Fibroblast of pulmonary artery (primary cell): Measurements from ENCODE around the gene CPEB2.

Experiments
- DNase-seq: peaks from one replicate; pipeline ENCODE4 v3.0.0-alpha.2; 2010; ENCODE audit warnings: low read depth
- H3K4me3 ChIP-seq: replicated peaks from 2 replicates; pipeline ENCODE4 v1.5.1; 2011; ENCODE audit warnings: low read depth, mild to moderate bottlenecking, control low read depth, low read length, moderate library complexity
- TF ChIP-seq, protein P1 (sequence below): IDR thresholded peaks from 2 replicates; pipeline ENCODE4 v1.5.1; 2011; ENCODE audit warnings: mild to moderate bottlenecking, control low read depth, low read length, inconsistent platforms; ENCODE audit errors: missing control alignments

The CPEB2 gene

GRCh38 chr4:15109600-15109999, 107.3 kb downstream of the CPEB2 start:
- no peak overlapping the region for H3K4me3 ChIP-seq
- DNase-seq: no peak
- TF ChIP-seq, protein P1, sequence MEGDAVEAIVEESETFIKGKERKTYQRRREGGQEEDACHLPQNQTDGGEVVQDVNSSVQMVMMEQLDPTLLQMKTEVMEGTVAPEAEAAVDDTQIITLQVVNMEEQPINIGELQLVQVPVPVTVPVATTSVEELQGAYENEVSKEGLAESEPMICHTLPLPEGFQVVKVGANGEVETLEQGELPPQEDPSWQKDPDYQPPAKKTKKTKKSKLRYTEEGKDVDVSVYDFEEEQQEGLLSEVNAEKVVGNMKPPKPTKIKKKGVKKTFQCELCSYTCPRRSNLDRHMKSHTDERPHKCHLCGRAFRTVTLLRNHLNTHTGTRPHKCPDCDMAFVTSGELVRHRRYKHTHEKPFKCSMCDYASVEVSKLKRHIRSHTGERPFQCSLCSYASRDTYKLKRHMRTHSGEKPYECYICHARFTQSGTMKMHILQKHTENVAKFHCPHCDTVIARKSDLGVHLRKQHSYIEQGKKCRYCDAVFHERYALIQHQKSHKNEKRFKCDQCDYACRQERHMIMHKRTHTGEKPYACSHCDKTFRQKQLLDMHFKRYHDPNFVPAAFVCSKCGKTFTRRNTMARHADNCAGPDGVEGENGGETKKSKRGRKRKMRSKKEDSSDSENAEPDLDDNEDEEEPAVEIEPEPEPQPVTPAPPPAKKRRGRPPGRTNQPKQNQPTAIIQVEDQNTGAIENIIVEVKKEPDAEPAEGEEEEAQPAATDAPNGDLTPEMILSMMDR: no peak

- TF ChIP-seq, protein P1: no peak
- H3K4me3 ChIP-seq: no peak overlapping the region
- no peak for DNase-seq
These were observed 107.9 kb downstream of the CPEB2 start for GRCh38 chr4:15110120-15110571.

DNA sequence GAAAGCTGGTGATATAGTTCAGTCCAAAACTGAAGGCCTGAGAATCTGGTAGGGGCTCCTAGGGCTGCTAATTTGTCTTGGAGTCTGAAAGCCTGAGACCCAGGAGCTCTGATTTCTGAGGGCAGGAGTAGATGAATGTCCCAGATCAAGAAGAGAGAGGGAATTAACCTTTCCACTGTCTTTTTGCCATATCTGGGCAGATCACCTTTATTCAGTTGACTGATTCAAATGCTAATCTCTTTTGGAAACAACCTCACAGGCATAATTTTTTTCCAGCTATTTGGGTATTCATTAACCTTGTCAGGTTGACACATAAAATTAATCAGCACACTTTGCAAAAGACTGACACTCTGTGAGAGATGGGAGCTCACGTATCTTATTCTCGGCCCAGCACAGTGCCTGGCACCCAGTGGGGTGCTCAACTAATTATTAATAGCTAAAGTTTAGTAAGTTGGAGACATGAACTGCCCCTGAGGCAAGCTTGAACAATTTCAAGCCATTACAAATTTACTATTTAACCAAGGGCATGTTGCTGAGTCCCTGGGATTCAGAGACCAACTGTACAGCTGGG, 114.3 kb downstream of the CPEB2 start:
- TF ChIP-seq, protein P1: no peak
- H3K4me3 ChIP-seq: no peak overlapping the region
- no peak for DNase-seq

DNA sequence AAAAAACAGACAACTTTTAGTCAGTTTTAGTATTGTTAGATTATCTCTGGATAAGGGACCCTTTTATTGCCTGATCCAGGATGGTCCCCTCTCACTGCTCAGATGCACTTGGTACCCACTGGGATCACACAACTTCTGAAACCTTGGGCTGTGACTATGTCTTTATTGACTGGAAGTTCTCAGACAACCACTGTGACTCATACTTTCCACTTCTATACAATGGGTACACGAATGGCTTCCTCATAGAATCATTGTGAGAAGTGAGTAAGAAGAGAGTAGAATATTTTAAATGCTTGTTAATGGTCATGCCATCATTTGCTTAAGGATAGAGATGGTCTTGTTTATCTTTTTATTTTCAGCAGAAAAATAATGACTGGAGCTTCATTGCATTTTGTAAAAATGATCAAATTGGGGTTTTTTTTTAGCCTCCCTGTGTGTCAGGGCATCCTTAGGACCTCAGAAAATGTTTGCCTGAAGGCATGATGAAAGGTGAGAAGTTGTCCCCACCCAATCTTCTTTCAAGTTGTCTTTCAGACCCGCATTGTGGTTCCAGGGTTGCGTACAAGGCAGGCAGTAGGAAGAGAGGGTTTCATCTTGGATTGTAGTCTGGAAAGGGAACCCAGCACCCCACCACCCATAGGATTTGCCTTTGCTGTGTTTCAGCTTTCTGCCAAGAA, 115.1 kb downstream of the CPEB2 start:
- H3K4me3 ChIP-seq: no peak overlapping the region
- TF ChIP-seq, protein P1: no peak
- no peak for DNase-seq

- H3K4me3 ChIP-seq: no peak overlapping the region
- no peak for DNase-seq
- TF ChIP-seq, protein P1: no peak
These were observed 116.0 kb downstream of the CPEB2 start for GRCh38 chr4:15118292-15118691.
